Midbrain (tissue), 1 donor: ENCODE measurements around the gene SRY.
"Not testable (repeated sequence)": the region's sequence is repeated elsewhere in the genome, so short reads cannot be mapped to it uniquely, and the experiment has no call there.

ENCODE experiments used
- DNase-seq: peaks from one replicate; lab custom pipeline; 2025; lab: John Stamatoyannopoulos, UW

SRY gene

DNA sequence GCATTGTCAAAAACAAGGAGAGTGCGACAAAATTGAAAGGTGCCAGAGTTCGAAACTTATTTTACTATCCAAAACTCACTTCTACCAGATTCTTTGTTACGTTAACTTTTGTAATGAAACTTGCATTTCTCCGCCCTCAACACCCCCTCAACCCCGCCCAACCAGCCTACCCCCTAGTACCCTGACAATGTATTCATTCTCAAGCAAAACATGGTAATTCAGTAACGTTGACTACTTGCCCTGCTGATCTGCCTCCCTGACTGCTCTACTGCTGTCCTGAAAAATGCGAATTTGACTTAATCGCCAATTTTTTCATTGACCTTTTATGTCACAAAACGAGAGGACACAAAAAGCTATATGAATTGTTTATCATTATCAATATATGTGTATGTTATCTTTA, at the start of gene SRY:
SRY (minus strand) TSS at position 83 of the 400 bp plus-strand sequence; CDS start at position 4, 79 bp downstream.
- no peak for DNase-seq

DNA sequence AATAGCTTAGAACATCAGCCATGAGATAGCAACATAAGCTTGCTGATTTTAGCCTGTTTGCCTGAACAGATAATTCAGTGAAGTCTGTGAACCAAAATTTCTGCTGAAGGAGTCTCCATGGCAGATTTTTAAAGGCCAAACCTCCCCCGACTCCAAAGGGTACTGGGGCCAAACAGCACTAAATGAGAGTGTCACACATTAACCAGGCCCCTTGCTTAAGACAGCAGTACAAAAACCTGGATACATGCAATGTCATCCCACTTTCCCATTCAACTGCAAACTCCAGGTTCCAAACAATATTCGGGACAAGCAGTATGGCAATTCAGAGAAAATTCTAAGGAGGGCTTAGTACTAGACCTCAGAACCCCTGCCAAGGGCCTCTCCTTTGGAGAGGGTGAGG, 49.6 kb upstream of the SRY start:
- DNase-seq = no peak

DNA sequence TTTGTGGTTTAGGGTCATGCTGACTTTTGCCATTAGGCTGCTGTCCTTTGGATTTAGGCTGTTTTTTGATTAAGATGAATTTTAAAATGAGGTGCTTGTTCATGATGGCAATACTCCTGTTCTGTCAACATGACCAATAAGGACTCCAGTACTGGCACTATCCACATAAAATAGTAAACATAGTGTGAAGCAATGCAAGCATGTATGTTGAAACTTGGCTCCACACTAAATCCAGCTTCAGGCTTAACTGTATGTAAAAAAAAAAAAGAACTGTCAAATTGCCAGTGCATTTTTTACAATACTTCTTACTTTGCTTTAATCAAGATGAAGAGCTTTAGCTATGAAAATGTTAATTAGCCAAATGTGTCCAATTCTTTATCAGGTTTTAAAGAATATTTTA, 47.7 kb upstream of the SRY start:
- DNase-seq = no peak

DNA sequence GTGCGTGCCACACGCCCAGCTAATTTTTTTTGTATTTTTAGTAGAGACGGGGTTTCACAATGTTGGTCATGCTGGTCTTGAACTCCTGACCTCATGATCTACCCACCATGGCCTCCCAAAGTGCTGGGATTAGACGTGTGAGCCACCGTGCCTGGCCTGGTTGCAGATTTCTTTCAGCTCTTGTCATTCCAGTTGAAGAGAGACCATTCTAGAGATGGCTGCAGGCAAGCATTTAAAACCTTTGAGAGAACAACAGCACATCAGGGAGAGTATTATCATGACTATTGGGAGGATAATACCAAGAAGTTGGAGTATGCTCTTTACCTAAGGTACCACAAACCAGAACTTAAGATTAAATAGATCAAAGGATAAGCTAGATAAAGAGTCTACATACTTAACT, 41.0 kb upstream of the SRY start:
- DNase-seq = no peak

DNA sequence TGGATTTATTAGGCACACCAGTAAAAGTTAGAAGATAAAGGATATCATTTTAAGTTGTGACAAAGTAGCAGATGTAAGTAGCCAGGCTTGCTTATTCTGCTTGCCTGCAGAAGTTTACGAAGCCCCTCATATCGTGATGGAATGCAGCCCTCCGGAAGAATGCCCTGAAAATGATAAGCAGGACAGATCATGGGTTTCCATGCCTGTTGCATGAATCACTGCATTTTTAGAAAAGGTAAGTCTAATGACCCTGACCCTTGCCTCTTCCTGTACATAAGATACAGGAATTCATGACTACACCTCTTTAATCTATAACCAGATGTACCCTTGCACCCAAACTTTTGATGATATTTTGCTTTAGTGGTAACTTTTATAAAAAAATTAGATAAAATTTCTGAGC, 37.0 kb upstream of the SRY start:
- DNase-seq = no peak

DNA sequence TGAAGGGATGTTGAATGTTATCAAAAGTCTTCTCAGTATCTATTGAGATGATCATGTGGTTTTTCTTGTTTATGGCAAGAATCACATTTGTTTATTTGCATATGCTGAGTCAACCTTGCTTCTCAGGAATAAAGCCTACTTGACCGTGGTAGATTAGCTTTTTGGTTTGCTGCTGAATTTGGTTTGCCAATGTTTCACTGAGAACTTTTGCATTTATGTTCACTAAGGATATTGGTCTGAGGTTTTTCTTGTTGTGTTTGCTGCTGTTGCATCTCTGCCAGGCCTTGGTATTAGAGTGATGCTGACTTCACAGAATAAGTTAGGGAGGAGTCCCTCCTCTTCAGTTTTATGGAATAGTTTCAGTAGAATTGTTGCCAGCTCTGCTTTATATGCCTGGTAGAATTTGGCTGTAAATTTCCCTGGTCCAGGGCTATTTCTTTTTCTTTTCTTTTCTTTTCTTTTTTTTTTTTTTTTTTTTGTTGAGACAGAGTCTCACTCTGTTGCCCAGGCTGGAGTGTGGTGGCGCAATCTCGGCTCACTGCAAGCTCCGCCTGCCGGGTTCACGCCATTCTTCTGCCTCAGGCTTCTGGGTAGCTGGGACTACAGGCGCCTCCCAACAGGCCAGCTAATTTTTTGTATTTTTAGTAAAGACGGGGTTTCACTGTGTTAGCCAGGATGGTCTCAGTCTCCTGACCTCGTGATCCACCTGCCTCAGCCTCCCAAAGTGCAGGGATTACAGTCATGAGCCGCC, 29.8 kb upstream of the SRY start:
- not testable (repeated sequence) for DNase-seq

DNA sequence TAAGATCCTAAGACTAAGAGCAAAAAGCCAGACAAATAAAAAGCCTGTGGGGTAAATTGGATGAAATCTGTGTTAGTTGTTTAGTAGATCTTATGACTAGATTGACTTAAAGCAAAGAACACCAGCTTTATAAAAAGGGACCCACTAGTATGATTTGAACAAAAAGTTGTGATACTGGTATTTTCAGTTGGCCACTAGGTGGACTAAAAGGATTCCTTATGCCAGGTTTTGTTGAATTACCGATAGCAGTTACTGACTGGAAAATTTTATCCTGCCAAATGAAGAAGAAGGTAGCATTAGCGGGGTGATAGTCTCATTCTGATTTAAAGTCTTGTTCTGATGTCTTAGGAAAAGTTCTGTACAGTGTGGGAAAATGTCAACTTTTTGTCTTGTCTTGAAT, 12.8 kb upstream of the SRY start:
- no peak for DNase-seq

DNA sequence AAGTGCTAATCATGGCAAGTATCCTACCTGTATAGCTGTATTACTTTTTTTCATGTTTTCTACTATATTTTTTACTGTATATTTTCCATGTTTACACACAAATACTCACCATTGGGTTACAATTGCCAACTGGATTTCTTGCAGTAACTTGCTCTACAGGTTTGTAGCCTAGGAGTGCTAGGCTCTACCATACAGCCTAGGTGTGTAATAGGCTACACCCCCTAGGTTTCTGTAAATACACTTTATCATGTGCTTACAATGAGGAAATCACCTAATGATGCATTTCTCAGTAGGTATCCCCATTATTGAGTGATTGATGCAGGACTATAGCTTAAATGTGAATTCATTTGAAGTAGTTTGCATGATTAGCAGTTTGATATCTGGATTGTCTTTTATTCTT, 10.5 kb upstream of the SRY start:
- DNase-seq = no peak

DNA sequence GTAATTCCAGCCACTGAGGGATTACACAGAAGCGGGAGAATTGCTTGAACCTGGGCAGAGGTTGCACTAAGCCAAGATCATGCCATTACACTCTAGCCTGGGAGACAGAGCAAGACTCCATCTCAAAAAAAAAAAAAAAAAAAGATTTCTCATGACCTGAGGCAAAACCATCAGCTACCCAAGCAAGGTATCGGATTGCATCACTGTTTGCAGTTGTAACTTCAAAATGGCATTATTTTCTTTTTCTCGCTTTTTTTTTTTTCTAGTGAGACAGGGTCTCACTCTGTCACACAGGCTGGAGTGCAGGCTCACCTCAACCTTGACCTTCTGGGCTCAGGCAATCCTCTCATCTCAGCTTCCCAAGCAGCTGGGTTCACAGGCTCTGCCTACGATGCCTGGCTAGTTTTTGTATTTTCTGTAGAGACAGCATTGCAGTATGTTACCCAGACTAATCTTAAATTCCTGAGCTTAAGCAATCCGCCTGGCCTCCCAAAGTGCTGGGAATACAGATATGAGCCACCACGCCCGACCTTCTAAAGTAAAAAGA, 9.6 kb upstream of the SRY start:
- no peak for DNase-seq

DNA sequence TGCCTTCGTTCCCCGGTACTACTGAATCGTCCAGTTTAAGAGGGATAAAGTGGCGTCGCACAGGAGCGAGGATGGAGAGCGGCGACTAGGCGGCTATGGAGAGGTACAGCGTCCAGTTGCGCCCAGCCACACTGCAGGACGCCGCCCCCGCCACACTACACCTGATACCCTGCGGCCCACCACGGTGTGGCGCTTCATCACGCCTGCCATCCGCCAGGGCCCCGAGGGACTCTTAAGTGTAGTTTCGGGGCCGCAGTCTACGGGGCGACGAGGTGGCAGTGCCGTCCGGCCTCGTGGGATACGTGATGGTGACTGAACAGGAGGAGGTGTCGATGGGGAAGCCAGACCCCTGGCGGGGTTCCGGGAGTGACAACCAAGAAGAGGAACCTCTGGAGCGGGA, 2.3 kb upstream of the SRY start:
- DNase-seq = no peak

DNA sequence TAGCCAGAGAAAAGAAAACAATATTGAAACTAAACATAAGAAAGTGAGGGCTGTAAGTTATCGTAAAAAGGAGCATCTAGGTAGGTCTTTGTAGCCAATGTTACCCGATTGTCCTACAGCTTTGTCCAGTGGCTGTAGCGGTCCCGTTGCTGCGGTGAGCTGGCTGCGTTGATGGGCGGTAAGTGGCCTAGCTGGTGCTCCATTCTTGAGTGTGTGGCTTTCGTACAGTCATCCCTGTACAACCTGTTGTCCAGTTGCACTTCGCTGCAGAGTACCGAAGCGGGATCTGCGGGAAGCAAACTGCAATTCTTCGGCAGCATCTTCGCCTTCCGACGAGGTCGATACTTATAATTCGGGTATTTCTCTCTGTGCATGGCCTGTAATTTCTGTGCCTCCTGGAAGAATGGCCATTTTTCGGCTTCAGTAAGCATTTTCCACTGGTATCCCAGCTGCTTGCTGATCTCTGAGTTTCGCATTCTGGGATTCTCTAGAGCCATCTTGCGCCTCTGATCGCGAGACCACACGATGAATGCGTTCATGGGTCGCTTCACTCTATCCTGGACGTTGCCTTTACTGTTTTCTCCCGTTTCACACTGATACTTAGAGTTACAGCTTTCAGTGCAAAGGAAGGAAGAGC, 488 bp downstream of the SRY start:
- no peak for DNase-seq
